Stimulated activated CD8-positive, alpha-beta memory T cell treated with anti-CD3 and anti-CD28 coated beads, Interleukin-15, amount 100 ng/mL, for 1 hour (primary cell): ENCODE measurements around the gene SLC26A9.
"Not testable (repeated sequence)": the region's sequence is repeated elsewhere in the genome, so short reads cannot be mapped to it uniquely, and the experiment has no call there.

Experiments
- DNase-seq: peaks from one replicate; pipeline ENCODE4 v3.0.0-alpha.2; 2020; ENCODE audit warnings: low read depth

The SLC26A9 gene

GRCh38 chr1:205891481-205891880 lies 51.8 kb downstream of the SLC26A9 start:
- not testable (repeated sequence) for DNase-seq

GRCh38 chr1:205890631-205891030 lies 52.6 kb downstream of the SLC26A9 start:
- DNase-seq: not testable (repeated sequence)

- DNase-seq: not testable (repeated sequence)
Observed at GRCh38 chr1:205889706-205890105, 53.5 kb downstream of the SLC26A9 start.

GRCh38 chr1:205889006-205889405 lies 54.2 kb downstream of the SLC26A9 start:
- DNase-seq: not testable (repeated sequence)

GRCh38 chr1:205883792-205884191 lies 59.5 kb downstream of the SLC26A9 start:
- no peak for DNase-seq

GRCh38 chr1:205880923-205881322 lies 62.3 kb downstream of the SLC26A9 start:
- no peak for DNase-seq

GRCh38 chr1:205879974-205880373 lies 63.3 kb downstream of the SLC26A9 start:
- no peak for DNase-seq

GRCh38 chr1:205878026-205878425 lies 65.2 kb downstream of the SLC26A9 start:
- no peak for DNase-seq

- DNase-seq: not testable (repeated sequence)
Observed at GRCh38 chr1:205873148-205873547, 70.1 kb downstream of the SLC26A9 start.

- DNase-seq: no peak
Observed at GRCh38 chr1:205870236-205870635, 73.0 kb downstream of the SLC26A9 start.
